ENCODE results near the gene MYOZ2.

DNA sequence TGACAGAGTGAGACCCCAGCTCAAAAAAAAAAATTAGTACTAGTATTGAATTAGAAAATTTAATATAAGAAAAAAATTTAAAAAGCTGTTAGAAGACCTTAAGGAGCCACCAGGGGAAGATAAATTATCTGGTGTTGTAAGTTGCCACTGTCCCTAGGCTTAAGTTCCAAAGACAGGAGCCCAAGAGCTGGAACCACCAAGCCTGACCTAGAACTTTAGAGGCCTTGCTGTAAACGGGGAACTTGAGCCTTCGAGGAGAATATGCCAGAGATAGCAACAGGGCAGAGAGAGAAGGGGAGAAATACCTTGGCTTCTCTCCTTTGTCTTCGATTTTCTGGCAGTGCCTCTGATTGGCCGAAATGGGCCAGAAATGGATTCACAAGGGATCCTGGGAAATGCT is 85.8 kb downstream of the MYOZ2 start:
- TF ChIP-seq MXI1 (IDR thresholded peaks at IDR 0.05; ENCODE audit: borderline replicate concordance, low read depth, low read length) (no peak), RFX5 (IDR thresholded peaks at IDR 0.05; ENCODE audit: low read depth, low read length) (no peak), POLR2A (IDR thresholded peaks at IDR 0.05; ENCODE audit: low read depth, low read length) (no peak), RAD21 (IDR thresholded peaks at IDR 0.05; ENCODE audit: low read length) (no peak), RCOR1 (IDR thresholded peaks at IDR 0.05; ENCODE audit: insufficient replicate concordance, low read length) (no peak), CHD1 (IDR thresholded peaks at IDR 0.05; ENCODE audit: low read depth, low read length) (no peak), BHLHE40 (IDR thresholded peaks at IDR 0.05; ENCODE audit: low read depth, low read length) (no peak), FOS (IDR thresholded peaks at IDR 0.05; ENCODE audit: low read depth, low read length) (no peak), SMC3 (IDR thresholded peaks at IDR 0.05; ENCODE audit: low read depth, low read length) (no peak)
- TF ChIP-seq, protein P1, sequence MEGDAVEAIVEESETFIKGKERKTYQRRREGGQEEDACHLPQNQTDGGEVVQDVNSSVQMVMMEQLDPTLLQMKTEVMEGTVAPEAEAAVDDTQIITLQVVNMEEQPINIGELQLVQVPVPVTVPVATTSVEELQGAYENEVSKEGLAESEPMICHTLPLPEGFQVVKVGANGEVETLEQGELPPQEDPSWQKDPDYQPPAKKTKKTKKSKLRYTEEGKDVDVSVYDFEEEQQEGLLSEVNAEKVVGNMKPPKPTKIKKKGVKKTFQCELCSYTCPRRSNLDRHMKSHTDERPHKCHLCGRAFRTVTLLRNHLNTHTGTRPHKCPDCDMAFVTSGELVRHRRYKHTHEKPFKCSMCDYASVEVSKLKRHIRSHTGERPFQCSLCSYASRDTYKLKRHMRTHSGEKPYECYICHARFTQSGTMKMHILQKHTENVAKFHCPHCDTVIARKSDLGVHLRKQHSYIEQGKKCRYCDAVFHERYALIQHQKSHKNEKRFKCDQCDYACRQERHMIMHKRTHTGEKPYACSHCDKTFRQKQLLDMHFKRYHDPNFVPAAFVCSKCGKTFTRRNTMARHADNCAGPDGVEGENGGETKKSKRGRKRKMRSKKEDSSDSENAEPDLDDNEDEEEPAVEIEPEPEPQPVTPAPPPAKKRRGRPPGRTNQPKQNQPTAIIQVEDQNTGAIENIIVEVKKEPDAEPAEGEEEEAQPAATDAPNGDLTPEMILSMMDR (conservative IDR thresholded peaks at IDR 0.05; ENCODE audit: low read depth, low read length), result no peak
- TF ChIP-seq, protein P2, sequence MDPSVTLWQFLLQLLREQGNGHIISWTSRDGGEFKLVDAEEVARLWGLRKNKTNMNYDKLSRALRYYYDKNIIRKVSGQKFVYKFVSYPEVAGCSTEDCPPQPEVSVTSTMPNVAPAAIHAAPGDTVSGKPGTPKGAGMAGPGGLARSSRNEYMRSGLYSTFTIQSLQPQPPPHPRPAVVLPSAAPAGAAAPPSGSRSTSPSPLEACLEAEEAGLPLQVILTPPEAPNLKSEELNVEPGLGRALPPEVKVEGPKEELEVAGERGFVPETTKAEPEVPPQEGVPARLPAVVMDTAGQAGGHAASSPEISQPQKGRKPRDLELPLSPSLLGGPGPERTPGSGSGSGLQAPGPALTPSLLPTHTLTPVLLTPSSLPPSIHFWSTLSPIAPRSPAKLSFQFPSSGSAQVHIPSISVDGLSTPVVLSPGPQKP (IDR thresholded peaks at IDR 0.05; ENCODE audit: borderline replicate concordance, low read depth, low read length), result no peak
- TF ChIP-seq, protein P3, sequence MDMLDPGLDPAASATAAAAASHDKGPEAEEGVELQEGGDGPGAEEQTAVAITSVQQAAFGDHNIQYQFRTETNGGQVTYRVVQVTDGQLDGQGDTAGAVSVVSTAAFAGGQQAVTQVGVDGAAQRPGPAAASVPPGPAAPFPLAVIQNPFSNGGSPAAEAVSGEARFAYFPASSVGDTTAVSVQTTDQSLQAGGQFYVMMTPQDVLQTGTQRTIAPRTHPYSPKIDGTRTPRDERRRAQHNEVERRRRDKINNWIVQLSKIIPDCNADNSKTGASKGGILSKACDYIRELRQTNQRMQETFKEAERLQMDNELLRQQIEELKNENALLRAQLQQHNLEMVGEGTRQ (IDR thresholded peaks at IDR 0.05; ENCODE audit: low read depth, low read length), result no peak
